AG10803 (cell line): ENCODE results near the gene AGR3.
"Not testable (repeated sequence)": the region's sequence is repeated elsewhere in the genome, so short reads cannot be mapped to it uniquely, and the experiment has no call there.

ENCODE experiments used
- DNase-seq: peaks from one replicate; pipeline ENCODE4 v3.0.0; 2010; ENCODE audit warnings: low read depth
- H3K4me3 ChIP-seq: 2 replicates; pipeline ENCODE4 v1.5.1; 2011; ENCODE audit warnings: mild to moderate bottlenecking, low read length, control low read depth
- CTCF ChIP-seq: conservative IDR thresholded peaks from 2 replicates; pipeline ENCODE4 v1.5.1; 2011; ENCODE audit warnings: mild to moderate bottlenecking, low read length, control low read depth, inconsistent platforms

AGR3 gene

DNA sequence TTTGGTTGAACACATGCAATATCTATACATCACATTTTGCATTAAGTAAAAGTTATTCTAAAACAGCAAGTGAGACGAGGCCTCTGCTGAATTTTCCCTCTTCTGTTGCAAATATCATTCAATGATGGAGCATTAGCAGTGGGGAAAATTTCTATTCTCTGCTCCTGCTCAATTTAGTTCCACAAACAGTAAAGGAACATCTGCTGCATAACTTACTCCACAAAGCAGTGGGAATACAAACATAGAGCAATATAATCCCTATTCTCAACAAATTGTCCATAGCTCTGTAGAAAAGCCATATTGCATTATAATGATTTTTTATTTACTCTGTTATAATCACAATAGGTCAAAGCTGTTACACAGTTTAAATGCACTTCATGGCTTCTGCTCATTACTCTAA, 5.9 kb downstream of the AGR3 start:
- DNase-seq = no peak
- no peak overlapping the region for H3K4me3 ChIP-seq
- TF ChIP-seq CTCF = no peak

GRCh38 chr7:16874066-16874465, 7.7 kb downstream of the AGR3 start:
- peak; percentile 22 for DNase-seq
- H3K4me3 ChIP-seq = no peak overlapping the region
- no peak for TF ChIP-seq CTCF

DNA sequence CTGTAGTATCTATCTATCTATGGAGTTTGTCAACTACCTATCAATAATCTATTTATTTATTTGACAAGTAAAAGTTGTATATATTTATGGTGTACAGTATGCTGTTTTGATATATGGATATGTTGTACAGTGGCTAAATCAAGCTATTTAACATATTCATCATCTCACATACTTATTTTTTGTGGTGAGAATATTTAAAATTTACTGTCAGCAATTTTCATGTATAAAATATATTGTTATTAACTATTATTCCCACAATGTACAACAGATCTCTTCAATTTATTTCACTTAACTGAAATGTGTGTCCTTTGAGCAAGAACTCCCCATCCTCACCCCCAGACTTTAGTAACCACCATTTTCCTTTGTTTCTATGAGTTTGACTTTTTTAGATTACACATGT, 14.5 kb downstream of the AGR3 start:
- no peak overlapping the region for H3K4me3 ChIP-seq
- TF ChIP-seq CTCF = no peak
- no peak for DNase-seq

DNA sequence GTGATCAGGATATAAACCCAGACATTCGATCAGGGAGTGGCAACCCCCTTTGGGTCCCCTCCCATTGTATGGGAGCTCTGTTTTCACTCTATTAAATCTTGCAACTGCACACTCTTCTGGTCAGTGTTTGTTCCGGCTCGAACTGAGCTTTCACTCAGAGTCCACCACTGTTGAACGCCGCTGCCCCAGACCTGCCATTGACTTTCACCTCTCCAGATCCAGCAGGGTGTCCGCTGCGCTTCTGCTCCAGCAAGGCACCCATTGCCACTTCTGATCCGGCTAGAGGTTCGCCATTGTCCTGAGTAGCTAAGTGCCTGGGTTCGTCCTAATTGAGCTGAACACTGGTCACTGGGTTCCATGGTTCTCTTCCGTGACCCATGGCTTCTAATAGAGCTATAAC, 28.6 kb downstream of the AGR3 start:
- not testable (repeated sequence) for H3K4me3 ChIP-seq, DNase-seq

DNA sequence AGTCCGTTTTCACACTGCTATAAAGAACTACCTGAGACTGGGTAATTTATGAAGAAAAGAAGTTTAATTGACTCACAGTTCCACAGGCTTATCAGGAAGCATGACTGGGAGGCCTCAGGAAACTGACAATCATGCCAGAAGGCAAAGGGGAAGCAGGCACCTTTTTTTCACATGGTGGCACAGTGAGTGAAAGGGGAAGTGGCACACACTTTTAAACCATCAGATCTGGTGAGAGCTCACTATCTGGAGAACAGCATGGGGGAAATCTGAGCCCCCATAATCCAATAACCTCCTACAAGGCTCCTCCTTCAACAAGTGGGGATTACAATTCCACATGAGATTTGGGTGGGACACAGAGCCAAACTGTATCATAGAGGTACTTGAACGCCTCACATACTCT, 30.0 kb downstream of the AGR3 start:
- TF ChIP-seq CTCF = no peak
- no peak for DNase-seq
- H3K4me3 ChIP-seq = no peak overlapping the region

DNA sequence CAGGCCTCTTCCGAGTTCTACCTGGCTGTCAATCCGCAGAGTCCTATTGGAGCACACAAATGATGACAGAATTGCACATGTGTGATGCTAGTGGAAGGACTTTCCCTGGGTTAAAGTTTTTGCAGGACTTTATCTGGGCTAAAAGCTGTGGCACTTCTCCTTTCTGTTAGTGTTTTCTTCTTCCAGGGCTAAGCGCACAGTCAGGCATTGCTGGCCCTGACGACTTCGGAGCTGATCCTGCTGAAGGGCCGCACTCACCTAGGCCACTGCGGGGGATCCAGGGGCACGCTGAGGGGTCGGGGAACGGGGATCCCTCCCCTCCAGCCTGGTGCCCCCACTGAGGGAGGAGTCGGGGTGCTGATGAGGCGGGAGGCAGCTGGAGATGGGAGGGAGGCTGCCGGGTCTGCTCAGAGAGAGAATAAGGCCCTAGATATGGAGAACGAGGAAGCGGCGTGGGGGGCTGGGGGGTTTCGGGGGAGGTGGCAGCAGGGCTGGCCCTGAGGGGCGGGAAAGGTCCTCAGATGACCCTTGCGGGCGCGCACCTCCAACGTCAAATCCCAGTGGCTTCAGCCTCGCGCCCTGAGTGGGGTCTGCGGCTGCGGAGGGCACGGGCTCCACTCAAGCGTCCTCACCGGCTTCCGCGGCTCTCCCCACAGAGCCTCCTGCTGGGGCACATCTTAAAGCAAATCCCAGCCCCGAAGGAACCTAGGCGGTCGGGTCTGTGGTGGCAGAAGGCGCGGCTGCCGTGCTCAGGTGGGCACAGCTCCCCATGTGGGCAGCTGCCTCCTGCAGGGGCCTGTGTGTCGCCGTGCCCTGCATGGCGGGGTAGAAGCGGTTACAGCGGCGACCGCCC, 30.9 kb downstream of the AGR3 start:
- no peak for DNase-seq
- H3K4me3 ChIP-seq = no peak overlapping the region
- TF ChIP-seq CTCF = no peak

- DNase-seq = no peak
- TF ChIP-seq CTCF = no peak
- H3K4me3 ChIP-seq = no peak overlapping the region
Observed at GRCh38 chr7:16849296-16850148, 32.3 kb downstream of the AGR3 start.
